HG02973 (cell line): ENCODE results near the gene TLE5.

ENCODE experiments used
- ATAC-seq: cut with Tn5 transposase; IDR thresholded peaks from one replicate; pipeline ENCODE4 v1.9.1; 2021; ENCODE audit warnings: moderate library complexity; ENCODE audit not compliant: unreplicated experiment

The TLE5 gene

DNA sequence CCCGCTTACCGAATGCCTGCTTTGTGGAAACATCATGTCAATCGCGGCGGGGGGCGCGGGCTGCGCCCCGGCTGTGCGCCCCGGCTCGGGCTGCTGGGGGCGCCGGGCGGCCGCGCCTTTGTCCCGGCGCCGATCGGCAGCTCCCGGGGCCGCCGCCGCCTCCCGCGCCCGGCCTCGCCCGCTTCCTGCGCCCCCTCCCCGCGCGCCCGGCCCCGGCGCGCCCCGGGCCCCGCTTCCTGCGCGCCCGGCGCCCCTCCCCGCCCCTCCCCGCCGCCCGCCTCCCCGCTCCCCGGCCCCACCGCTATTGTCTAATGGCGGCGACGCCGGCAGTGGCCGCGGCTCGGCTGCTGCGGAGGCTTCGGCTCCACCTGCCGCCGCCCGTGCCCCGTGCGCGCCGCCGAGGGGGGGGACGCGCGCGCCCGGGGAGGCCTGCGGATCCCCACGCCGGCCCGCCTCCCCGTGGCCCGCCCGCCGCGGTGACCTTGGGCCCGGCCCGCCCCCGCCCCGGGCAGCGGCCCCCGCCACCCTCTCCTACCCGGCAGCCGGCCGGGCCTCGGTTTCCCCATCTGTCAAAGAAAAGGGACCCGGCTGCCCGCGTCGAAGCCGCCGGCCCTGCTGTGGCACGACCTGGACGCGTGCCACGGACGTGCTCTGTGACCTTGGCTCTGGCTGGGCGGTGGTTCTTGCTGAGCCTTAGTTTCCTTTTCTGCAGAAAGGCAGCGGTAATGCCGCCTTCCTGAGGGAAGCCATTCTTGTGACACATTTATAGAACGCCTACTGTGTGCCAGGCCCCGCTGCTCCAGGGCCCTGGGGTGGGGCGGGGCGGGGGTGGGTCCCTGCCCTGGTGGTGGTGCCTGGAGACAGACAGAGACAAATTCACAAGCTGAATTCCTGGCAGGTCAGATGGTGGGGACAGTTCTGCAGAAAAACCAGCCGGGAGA, at the start of gene TLE5:
TLE5 (minus strand) TSS at position 331 of the 941 bp plus-strand sequence; CDS start at position 36, 295 bp downstream.
- ATAC-seq: no peak

DNA sequence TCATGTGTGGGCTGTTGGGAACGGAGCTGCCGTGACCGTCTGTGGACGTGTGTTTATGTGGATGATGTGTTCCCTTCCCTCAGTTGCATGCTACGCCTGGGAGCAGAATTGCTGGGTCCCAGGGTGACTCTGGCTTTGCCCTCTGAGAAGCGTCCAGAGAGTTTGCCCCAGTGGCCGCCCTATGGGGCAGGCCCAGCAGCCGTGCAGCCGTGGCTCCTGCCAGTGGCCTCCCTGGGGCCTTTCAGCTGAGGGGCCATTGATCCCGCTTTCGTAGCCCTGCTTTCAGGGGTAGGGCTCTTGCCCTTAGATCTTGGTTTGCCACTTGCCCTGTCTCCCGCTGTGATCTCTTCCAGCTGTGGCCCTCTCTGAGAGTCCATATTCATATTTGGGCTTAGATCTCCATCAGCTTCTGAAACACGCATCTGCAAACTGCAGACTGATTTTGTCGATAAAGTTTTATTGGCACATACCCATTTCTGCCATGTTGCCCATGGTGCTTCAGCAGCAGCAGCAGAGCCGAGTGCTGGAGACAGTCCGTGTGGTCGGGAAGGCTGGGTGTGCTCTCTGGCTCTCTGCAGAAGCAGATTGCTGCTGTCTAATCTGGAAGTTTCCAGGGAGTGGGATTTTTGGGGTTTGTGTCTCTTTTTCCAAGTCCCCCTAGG, 49.4 kb upstream of the TLE5 start:
- ATAC-seq: no peak

GRCh38 chr19:3110126-3110825, 48.0 kb upstream of the TLE5 start:
- no peak for ATAC-seq

GRCh38 chr19:3109491-3109890, 47.2 kb upstream of the TLE5 start:
- no peak for ATAC-seq

- no peak for ATAC-seq
Measured at GRCh38 chr19:3108775-3109174, 46.5 kb upstream of the TLE5 start.

- ATAC-seq: no peak
Measured at GRCh38 chr19:3107658-3108057, 45.4 kb upstream of the TLE5 start.

DNA sequence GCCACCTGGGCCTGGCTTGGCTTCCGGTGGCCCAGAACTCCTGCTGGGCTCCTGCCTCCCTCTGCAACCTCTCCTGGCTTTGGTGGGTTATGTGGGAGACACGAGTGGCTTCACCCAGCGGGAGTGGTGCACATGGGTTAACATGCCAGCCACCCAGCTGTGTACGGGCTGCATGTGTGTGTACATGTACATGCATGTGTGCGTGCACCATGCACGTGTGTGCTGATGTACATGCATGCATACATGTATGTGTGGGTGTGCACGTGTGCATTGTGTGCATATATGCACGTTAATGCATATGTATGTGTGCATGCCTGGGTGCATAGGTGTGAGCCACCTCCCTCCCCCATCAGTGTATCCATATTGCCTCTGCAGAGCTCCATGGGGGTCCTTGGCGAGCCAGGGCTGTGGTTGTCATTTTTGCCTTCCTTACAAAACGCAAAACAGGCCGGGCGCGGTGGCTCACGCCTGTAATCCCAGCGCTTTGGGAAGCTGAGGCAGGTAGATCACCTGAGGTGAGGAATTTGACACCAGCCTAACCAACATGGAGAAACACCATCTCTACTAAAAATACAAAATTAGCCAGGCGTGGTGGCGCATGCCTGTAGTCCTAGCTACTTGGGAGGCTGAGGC, 44.3 kb upstream of the TLE5 start:
- no peak for ATAC-seq

GRCh38 chr19:3105641-3106508, 43.6 kb upstream of the TLE5 start:
- no peak for ATAC-seq

DNA sequence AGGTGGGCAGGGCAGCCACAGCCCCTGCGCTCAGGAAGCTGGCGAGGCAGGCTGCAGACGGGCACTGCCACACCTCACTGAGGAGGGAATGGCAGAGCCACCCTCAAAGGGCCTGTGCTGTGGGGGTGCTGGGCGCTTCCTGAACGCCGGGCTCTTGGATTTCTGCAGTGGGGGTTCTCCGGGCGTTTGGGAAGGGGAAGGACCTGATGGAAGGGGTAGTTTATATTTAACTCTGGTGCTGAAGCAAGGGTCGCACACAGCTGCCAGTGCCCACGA, 42.4 kb upstream of the TLE5 start:
- no peak for ATAC-seq

DNA sequence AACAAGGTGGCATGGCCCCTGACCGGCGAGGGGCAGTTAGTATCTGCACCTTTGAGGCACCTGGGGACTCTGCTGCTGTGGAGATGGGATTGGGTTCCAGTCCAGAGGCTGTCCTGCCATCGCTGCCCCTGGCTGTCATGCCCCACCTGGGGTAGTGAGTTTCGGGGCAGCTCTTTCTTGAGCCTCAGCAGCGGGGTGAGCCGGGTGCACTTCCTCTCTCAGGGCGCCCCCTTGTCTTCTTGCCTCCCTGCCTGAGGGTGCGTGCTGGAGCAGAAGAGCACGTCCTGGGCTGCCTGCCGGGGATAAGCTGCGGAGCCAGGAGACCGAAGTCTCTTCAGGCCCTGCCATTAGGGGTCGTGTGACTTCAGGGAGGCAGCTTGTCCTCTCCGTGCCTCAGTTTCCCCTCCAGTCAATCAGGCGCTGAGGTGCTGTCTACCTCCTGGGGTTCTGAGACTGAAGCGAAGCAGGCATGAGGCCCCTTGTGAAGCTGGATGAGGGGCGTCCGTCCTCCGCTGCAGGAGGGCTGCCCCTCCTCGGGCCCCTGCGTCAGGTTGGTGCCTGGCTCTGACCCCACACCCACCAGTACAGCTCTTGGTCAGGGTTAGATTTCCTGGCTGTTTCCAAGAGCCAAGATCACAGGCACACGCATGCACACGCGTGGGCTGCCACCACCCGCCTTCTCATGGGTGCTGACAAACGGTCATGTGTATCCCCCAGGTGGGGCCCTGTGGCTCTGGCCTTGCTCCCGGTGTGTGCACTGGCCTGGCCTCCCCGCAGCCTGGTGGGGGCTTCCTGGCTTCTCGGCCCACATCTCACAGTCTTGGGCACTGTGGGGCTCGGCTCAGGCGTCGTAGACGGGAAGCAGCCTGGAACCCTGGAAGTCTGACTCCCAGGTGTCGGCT, 40.2 kb upstream of the TLE5 start:
- no peak for ATAC-seq

GRCh38 chr19:3100747-3101730, 38.7 kb upstream of the TLE5 start:
- ATAC-seq: no peak

- no peak for ATAC-seq
Measured at GRCh38 chr19:3100331-3100730, 38.0 kb upstream of the TLE5 start.

DNA sequence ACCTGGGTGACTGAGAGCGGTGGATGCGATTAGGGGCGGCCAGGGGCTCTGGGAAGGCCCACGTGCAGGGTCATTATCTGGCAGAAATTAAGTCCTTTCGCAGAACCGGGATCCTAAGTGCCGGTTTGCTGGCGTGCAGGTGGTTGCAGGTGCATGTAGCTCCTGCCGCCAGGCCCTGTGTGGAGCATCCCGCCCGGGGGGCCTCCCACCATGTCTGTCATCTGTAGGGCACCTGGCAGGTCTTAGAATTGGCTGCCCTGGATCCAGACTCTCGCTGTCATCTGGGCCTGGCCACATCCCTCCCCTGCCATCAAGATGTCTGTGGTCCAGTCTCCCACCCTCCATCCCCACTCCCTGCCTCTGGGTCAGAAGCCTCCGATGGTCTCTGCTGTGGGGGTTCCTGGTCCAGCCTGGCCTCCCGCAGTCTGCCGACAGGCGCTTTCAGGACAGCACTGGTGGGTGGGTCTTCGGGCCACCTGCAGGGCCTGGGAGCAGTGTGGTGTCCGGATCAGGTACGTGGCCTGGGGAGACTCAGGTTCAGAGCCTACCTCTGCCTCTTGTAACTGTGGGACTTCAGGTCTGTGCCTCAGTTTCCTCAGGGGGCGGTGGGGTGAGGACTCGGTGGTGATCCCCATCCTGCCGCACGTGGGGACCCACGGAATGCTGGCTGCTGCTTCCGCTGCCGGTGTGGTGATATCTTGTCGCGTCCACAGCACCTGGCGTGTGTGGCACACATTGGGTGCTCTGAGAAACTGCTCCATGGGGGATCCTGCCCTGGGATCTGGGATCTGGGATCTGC, 37.3 kb upstream of the TLE5 start:
- ATAC-seq: no peak

DNA sequence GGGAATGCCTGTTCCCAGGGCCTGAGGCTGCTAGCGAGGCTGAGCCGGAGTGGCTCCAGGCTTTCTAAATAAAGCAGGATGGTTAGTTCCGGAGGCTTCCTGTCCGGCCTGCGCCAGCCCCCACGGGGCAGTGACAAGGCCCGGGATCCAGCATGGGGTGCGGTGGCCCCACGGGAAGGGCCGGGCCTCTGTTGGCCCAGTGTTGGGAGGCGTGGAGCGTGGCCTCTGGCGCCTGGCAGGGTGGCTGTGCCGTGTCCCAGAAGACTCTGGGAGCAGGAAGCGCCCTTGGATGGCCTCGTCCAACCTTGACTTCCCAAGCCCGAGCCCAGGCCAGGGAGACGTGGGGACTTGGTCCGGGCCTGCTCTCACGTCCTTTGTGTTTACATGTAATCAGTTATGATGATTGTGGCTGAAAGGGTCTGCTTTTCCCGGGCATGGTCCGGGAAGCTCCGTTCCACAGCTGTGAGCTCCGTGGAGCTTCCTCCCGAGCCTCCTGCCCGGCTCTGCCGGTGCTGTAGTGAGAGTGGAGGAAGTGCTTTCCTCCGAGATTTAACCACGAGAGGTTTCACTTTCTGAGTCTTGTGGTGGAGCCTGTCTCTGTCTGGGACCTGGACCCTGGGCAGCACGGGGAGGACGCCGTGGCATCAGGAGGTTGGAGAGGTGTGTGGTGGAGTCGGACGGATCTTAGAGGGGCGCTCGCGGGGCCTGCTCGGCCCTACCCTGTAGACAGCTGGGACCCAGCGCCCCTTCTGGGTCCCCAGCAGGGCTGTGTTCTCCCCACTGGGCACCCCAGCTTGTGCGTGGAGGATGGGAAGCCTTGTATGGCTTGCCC, 36.4 kb upstream of the TLE5 start:
- no peak for ATAC-seq

DNA sequence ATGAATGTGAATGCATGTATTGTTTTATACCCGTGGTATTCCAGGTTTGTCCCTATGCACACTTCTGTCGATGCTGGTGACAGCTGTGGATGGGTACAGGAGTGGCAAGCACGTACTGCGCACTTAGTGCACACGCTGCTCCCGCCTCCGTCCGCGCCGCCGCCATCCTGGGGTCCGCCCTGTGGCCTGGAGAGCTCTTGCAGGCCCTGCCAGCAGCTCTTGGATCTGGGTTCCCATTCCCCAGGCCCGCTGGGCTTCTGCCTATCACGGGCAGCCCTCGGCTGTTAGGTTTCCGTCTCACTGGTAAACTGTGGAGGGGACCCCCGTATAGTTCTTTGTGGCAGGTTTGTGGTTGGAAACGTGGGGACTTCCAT, 35.8 kb upstream of the TLE5 start:
- no peak for ATAC-seq

GRCh38 chr19:3097442-3097871, 35.2 kb upstream of the TLE5 start:
- no peak for ATAC-seq
